Measurements from ENCODE around the gene CNNM2.
A peak's percentile ranks its signal among the peaks of the same experiment; 100 is the strongest.

CNNM2 gene

GRCh38 chr10:102935939-102936605, 18.0 kb downstream of the CNNM2 start:
- Histone ChIP-seq H3K27ac (no peak overlapping the region), H3K4me3 (no peak overlapping the region), H3K9me3 (no peaks in the 10 kb centered on the region), H3K4me1 (peaks cover 0 to 18% (median 0%) of the 10 kb centered on the region in 4 donors), H3K27me3 (no peaks in the 10 kb centered on the region), H3K36me3 (no peaks in the 10 kb centered on the region)
- intact Hi-C loops (cut with DNase I; ENCODE audit: low total_unique reads) = no loop called here
- no peak for TF ChIP-seq CTCF (IDR thresholded peaks at IDR 0.05)
- DNase-seq = no peak

GRCh38 chr10:102941401-102941800, 23.3 kb downstream of the CNNM2 start:
- peaks cover 0 to 39% (median 6%) of the 10 kb centered on the region in 4 donors for H3K4me1 ChIP-seq
- intact Hi-C loops (cut with DNase I; ENCODE audit: low total_unique reads) = no loop called here
- H3K27me3 ChIP-seq = no peaks in the 10 kb centered on the region

GRCh38 chr10:102945449-102945848, 27.4 kb downstream of the CNNM2 start:
- no peak for DNase-seq
- Histone ChIP-seq H3K4me1 (peaks cover 0 to 55% (median 6%) of the 10 kb centered on the region in 4 donors), H3K27ac (no peak overlapping the region), H3K27me3 (no peaks in the 10 kb centered on the region), H3K4me3 (no peak overlapping the region), H3K9me3 (no peaks in the 10 kb centered on the region), H3K36me3 (no peaks in the 10 kb centered on the region)
- intact Hi-C loops (cut with DNase I; ENCODE audit: low total_unique reads) = no loop called here
- TF ChIP-seq CTCF (IDR thresholded peaks at IDR 0.05) = no peak

More at GRCh38 chr10:102941401-102941800, 23.3 kb downstream of the CNNM2 start:
- Histone ChIP-seq H3K27ac (no peak overlapping the region), H3K9me3 (no peaks in the 10 kb centered on the region), H3K36me3 (no peaks in the 10 kb centered on the region), H3K4me3 (no peak overlapping the region)
- DNase-seq = no peak
- TF ChIP-seq CTCF (IDR thresholded peaks at IDR 0.05) = no peak

GRCh38 chr10:102945962-102946361, 27.9 kb downstream of the CNNM2 start:
- Histone ChIP-seq H3K9me3 (no peaks in the 10 kb centered on the region), H3K27ac (peak overlapping the region in 1 of 2 donors; percentile 21), H3K4me1 (peaks cover 0 to 55% (median 6%) of the 10 kb centered on the region in 4 donors), H3K4me3 (no peak overlapping the region), H3K27me3 (no peaks in the 10 kb centered on the region), H3K36me3 (no peaks in the 10 kb centered on the region)
- no peak for TF ChIP-seq CTCF (IDR thresholded peaks at IDR 0.05)
- intact Hi-C loops (cut with DNase I; ENCODE audit: low total_unique reads) = no loop called here
- no peak for DNase-seq

GRCh38 chr10:102946992-102947391, 28.9 kb downstream of the CNNM2 start:
- Histone ChIP-seq H3K4me1 (peaks cover 0 to 51% (median 6%) of the 10 kb centered on the region in 4 donors), H3K4me3 (no peak overlapping the region), H3K36me3 (no peaks in the 10 kb centered on the region), H3K27me3 (no peaks in the 10 kb centered on the region), H3K27ac (peak overlapping the region in 1 of 2 donors; percentile 21), H3K9me3 (no peaks in the 10 kb centered on the region)
- intact Hi-C loops (cut with DNase I; ENCODE audit: low total_unique reads) = no loop called here
- no peak for TF ChIP-seq CTCF (IDR thresholded peaks at IDR 0.05)
- no peak for DNase-seq
